DMS 273 (cell line): ENCODE data around the gene RRP8.

Experiments used
- DNase-seq: peaks from one replicate; lab custom pipeline; 2025; ENCODE audit not compliant: unreplicated experiment; lab: John Stamatoyannopoulos, UW

RRP8 gene

DNA sequence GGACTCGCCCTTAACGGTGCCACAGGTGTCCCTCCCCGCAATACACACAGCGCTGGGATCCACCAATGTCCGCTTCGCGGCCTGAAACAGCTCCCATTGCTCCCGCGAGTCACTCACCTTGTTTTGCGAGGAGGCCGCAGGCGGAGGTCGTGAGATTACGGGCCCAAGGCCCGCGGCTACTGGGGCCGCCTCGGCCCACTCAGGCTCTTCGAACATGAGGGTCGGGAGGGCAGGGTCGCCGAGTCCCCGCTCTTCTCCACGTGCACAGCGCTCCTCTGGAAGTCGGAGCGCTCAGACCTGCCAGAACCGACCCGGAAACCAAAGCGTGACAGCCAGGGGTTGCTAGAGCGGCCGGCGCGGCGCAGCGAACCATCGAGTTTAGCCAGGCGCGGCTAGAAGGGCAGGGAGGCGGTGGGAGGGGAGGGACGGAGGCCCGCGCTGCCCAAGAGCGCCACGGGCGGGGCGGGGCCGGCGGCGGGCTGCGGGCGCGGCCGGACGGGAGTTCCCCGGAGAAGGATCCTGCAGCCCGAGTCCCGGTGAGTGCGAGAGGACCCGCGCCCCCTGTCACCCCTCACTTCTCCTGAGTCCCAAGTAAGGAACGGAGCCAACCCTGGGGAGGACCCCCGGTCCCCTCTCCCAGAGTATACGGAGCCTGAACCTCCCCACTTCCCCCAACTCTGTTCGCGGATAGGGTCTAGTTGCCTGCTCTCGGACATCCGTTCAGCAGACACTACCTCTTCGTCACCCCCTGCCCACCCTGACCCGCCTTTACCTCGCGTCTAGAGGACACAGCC is at the start of gene RRP8, which contains the start of gene ILK:
RRP8 (minus strand) TSS at position 330 of the 794 bp plus-strand sequence; CDS start at position 216, 114 bp downstream.
ILK (plus strand) TSS at position 488 of the 794 bp plus-strand sequence. CDS start 498 bp downstream, outside the sequence.
- peak; percentile 92 for DNase-seq

DNA sequence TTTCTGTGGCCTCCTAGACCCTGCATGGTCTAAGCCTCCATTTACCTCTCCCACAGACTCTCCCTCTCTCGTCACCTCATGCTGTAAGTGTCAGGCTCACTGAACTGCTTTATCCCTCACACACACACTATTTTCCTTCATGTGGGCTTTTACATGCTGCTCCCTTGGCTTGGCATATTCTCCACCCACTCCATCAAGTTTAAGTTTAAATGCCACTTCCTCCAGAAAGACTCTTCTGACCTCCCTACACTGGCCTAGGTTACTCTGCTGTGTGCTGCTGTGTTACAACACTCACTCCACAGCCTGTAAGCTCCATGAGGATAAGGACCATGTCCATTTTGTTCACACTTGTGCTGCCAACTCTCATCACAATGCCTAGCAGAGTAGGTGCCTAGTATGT is 49.7 kb upstream of the RRP8 start:
- no peak for DNase-seq

DNA sequence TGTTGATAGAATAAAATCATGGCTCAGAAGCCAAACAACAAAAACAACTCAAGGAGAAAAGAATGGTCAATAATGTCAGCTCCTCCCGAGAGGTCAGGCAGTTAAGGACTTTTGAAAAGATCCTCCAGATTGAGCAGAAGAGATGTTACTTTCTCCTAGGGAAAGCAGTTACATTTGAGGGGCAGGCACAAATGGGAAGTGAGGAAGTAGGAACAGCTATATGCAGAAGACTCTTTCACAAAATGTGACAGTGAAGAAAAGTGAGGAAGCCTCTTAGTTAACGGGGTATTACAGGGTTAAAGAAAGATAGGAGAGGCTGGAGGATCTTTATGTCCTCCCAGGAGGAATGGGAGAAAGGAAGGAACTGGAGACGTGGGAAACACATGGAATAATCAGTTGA is 48.8 kb upstream of the RRP8 start:
- no peak for DNase-seq

DNA sequence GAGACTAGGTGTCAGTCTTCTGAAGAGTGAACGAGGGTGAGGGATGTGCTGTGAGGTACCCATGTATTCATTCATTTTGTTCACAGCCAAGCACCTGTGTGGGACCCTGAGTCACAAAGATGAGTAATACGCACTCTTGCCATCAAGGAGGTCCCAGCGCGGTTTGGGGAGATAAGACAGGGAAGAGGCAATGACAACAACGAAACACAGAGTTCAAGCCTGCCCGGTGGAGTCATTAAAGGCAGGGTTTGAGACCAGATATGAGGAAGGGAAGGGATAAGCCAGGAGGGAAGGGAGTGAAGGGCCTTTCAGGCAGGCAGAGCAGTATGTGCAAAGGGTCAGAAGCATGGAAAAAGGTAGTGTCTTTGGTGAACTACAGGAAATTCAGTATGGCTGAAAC is 47.6 kb upstream of the RRP8 start:
- no peak for DNase-seq

DNA sequence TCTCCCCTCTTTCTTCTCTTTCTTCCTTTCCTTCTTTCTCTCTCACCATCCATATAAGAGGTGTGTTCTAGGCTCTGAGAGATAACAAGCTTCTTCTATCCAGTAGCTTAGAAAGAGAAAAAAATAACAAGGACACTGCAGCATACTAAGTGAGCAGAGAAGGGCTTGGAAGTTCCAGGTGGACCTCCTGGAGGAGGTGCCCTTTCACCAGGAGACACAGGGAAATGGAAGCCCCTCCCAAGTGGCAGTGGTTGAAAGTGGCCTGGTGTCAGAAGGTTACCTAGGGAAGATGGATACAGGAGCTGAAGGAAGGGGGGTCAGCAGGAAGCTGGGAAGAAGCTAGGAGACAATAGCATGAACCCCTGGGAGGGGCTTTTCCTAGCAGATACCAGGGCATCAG is 46.7 kb upstream of the RRP8 start:
- no peak for DNase-seq

DNA sequence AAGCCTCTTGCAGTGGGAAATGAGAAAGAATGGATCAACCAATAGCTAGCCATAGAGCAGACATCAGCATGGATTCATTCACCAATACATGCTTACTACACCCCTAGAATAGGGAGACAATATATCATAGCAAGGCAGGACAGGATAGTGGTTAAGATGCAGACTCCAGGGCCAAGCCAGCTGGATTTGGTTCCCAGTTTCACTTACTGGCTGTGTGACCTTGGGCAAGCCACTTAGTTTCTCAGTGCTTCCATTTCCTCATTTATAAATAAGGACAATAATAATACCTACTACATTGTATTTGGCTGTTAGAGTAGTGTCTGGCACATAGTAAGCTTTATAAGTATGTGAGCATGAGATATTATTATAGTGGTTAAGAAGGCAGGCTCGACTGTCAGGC is 45.1 kb upstream of the RRP8 start:
- no peak for DNase-seq

DNA sequence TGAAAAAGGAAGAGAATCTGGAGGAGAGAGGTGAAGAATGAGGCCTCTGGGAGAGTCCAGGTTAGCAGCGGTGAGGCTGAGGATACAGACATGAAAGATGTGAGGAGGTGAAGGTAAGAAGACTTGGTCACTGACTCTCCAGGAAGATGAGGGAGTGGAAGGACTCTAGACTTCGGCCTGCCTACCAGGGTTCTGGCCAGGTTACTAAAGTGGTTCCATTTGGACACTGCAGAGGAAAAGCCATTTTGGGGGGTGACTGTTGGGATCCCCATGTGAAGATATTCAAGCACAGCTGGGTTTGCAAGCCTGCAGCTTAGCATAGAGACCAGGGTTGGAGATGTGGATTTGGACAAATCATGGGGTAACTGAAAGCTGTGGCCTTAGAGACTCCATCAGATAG is 44.4 kb upstream of the RRP8 start:
- no peak for DNase-seq

DNA sequence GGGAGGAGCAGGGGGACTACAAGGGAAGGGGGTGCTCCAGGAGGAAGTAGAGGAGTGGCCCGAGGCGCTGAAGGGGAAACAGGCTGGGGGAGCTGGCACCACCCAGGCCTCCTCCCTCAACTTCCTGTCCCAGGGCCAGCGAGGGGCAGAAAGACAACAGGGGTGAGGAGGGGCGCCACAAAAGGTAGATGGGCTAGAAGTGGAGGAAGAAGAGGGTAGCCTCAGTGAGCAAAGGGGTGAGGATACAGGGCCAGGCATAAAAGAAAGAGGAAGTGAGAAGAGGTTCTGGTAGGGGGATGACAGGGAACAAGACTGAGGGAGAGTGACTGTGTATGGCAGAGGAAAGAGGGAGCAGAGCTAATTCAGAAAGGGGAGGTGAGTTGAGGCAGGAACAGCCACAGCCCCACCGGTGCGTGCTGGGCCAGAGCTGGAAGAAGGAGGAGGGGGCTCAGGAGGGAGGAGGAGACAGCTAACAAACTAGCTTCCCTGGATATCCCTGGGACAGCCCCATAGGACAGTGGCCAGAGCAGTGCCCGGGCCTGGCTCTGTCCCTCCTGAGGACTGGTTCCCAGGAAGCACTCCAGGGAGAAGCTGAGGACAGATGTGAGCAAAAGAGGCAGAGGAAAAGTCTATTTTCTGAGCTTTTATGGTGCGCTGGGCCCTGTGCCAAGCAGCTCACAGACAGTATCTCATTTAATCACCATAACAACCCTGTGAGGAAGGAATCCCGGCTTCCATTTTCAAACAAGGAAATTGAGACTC is 43.7 kb upstream of the RRP8 start:
- DNase-seq = no peak

DNA sequence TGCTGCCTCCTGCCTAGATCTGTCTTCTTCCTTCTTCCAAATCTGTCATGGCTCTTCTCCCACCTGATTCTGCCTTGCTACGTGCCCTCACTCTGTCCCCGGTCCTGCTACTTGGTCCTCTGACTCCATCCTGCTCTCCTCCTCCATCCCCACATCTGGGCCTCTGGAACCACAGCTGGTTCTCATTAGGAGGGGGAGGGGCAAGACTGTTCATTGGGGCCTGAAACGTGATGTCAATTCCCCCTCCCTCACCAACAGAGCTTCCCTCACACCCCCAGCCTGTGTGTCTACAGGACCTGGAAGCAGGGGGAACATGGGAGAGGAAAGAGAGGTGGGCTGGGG is 43.1 kb upstream of the RRP8 start:
- no peak for DNase-seq

DNA sequence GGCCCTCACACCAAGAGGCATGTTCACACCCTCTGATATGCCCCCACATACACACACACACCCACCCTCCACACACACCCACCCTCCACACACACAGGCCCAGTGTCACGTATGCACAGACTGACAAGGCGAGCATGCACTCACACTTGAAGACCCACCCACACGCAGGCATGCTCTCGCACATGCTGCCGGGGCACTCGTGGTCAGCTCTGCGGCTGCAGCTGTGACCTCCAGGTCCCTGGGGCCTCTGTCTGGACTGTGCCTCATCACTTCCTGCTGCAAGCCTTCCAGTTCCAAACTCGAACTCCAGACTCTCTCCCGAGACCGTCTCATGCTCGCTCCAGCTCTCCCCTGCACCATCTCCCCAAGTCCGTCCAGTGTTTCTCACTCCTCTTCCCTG is 42.7 kb upstream of the RRP8 start:
- DNase-seq = no peak

DNA sequence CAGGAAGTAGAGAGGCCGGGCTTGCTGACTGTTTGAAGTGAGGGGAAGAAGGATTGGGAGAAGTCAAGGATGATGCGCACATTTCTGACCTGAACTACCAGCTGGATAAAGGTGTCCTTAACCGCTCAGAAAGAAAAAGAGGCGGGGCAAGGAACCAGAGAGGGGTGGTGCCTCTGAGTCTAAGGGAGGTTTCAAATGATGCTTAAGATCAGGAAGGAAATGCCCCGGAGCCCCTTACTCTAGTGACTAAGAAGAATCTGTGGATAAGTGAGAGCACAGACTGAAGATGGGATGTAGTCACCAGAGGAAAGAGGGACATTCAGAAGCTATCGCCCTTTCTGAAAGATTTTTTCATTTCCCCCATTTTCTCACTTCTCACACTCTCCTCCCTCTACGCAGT is 39.5 kb upstream of the RRP8 start:
- DNase-seq = no peak

DNA sequence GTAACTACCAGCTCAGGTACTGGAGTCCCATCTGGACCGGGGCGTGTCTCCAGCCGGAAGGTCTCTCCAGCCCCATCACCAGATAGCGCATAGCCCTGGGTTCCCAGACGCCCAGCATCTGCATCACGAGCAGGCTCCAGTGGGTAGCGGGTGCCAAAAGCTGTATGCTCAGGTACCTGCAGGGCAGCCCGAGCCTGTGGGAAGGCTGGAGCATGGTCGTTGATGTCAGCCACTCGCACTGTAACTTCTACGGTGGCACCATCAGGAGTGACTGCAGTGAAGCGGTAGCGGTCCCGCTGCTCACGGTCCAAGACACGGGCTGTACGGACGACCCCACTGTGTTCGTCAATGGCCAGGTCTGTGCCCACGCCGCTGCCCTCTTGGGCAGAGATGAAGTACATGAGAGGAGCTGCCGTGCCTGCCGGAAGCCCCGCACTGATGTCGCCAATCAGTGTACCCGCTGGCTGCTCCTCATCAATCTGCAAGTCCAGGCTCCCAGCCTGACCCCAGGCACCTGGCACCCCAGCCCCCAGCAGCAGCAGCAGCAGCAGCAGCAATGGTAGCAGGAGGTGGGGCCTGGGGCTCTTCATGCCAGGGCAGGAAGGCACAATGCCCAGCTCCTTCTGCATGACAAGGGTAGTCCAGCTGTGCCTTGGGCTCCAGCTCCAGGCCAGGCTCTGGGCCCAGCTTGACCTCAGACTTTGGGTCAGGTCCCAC is 37.7 kb upstream of the RRP8 start:
- no peak for DNase-seq

DNA sequence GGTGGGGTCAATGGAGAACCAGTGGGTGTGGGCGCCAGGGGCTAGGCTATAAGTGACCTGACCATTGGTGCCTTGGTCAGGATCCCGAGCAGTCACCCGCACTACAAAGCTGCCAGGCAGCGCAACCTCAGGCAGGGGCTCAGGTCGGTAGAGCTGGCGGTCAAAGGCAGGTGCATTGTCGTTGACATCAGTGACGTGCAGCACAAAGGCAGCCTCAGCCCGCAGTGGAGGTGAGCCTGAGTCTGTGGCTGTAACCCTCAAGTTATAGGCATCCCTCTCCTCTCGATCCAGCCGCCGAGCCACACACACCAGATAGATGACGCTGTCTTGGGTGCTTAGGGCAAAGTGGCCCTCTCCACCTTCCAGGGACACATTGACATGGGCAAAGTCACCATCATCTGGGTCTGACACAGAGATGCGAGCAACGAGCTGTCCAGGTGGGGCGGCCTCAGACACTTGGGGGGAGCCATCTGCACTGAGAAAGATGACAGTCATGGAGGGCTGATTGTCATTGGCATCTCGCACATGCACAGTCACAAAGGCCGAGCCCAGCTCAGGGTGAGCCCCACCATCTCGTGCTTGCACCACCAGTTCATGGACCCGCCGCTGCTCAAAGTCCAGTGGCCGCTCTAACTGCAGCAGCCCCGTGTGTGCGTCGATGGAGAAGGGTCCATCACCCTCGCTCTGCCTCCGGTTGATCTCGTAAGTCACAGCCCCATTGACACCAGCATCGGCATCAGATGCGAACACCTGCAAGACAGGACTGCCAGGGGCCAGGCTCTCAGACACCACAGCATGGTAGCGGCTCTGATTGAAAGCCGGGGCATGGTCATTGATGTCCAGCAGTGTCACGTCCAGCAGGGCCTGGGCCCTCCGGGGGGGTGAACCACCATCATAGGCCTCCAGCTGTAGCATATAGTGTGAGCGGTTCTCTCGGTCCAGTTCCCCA is 36.9 kb upstream of the RRP8 start:
- no peak for DNase-seq

DNA sequence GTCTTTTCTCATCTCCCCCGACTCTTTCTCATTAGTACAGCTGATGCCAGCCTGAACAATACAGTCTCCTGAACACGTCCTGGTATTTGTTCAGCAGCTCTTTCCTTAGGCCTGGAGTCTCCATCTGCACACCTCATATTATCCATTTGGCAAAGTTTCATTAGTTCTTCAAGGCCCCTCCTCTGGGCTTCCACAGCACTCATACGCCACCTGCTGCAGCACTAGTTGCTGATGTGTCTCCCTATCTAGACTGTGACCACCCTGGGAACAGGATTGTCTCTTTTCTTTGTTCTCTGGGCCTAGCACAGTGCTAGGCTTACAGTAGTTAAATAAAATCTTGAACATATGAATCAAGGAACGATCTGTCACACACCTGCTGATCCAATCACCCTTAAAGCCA is 35.0 kb upstream of the RRP8 start:
- DNase-seq = peak; percentile 69

DNA sequence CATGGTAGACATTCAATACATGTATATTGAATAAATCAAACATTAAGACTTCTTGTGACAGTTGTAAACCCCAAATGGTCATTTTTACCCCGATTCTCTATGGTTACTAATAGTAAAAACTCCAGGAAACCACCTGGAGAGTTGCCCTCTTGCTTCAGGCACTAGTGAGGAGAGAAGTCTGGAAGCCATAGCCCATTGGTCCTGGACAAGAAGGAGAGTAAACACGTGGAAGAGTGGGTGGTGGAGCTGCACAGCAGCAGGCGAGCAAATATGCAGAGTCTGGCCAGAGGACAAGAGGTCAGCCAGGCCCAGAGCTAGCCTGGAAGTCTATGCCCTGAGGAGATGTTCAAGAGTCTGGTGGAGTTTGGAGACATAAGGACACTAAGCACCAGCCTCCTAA is 34.5 kb upstream of the RRP8 start:
- DNase-seq = no peak

DNA sequence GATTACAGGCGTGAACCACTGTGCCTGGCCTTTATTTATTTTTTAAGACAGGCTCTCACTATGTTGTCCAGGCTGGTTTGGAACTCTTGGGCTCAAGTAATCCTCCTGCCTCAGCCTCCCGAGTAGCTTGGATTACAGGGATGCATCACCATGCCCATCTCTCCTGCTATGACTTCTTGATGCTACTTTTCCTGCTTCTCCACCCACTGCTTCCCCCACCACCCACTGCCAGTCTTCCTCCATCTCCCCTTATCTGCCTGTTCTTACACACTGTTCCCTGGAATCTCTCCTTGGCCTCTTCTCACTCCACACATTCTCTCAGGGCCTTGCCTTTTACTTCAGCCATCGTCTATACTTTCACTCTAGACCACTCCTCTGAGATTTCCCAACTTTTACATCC is 33.1 kb upstream of the RRP8 start:
- no peak for DNase-seq

DNA sequence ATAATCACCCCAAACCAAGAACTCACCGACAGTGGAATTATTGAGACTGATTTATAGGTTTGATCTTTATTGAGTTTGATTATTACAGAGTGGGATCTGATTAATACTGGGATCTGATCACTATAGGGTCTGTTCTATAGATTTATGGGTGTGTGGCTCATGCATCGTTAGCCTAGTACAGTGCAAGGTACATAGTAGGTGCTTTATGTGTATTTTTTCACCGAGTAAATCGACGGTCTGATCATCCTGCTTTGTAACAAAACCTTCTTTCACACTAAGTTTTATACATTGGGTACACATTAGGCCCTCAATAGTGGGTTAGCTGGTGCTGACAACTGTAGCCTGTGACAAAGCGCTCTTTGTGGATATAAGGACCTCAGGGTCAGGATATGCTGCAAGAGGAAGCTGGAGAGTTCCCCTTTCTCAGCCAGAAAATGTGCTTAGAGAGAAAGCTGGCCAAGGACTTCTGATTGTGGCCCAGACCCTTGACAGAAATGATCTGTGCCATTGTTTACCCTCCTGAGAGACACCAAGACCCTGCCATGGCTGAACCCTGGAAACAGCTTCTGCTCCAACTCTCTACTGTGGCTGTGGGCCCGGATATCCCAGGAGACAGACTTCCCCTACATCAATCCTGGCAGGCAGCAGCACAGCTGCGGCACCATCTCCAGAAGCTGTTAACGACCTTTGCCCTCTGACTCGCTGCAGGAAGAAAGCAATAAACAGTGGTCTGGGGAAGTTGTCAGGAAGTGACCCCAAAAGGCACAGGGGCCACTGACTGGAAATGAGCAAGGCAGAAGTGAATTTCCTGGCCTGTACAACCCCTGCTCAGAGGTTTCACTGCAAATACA is 31.9 kb upstream of the RRP8 start:
- DNase-seq = no peak

DNA sequence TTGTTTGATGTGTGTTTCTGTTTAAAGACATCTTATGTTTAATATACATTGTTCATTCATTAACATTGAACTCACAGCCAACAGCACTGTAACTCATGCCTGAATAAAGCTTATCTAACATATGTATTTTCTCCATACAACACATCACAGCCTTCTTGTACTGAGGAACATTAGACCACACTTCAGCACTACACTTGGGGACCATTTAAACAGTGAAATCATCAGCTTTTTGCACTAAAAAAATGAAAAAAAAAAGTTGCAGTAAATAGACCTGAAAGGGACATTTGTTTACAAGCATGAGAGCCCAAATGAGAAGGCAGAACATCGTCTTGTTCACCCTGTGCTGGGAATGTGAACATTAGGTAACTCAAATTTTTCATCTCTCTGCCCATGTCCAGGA is 31.1 kb upstream of the RRP8 start:
- no peak for DNase-seq

DNA sequence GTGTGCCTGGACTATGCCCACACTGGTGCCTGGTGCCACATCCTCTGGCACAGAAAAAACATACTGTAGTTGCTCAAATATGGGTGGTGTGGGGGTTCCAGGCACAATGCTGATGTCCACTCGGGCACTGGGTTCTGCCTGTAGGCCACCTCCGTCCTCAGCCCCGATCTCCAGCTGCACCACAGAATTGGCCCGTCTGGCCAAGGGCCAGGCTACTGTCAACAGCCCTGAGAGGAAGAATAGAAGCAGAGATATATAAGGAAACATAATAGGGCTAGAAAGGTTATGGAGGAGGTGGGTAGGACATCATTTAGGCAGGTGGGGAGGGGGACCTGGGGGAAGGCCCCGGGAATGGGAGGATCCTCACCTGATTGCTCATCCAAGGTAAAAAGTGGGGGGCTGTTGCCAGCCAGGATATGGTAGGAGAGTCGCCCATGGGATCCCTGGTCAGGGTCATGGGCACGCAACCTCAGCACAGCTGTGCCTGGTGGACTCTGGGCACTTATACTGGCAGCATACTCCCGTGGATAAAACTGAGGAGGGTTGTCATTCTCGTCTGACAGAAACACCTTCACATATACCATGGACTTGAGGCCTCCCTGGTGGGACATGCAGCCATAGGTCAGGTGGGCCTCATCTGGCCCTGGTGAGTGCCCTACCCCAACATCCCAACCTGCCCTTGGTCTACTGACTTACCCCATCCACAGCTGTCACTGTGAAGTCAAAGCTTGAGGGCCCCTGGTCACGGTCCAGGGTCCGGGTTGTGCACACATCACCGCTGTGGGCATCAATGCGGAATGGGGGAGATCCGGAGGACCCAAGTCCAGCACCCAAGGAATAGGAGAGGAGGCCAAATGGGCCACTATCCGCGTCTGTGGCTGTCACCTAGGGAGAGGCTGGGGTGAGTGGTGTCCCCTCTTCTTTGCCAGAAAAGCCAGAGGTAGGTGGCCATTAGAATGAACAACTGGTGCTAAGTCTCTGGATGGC is 30.3 kb upstream of the RRP8 start:
- DNase-seq = no peak
